GM12891 (cell line): Measurements from ENCODE around the gene UPB1.

ENCODE experiments used
- POLR2A ChIP-seq: IDR thresholded peaks from 2 replicates; pipeline ENCODE4 v1.6.1; 2011; ENCODE audit warnings: low read depth, low read length, control low read depth
- POLR2AphosphoS5 ChIP-seq: IDR thresholded peaks from 2 replicates; pipeline ENCODE4 v1.6.1; 2011; ENCODE audit warnings: low read depth, low read length, control low read depth
- POU2F2 ChIP-seq: IDR thresholded peaks from 2 replicates; pipeline ENCODE4 v1.6.1; 2011; ENCODE audit warnings: low read depth, mild to moderate bottlenecking, control low read depth, low read length, moderate library complexity
- SPI1 ChIP-seq: IDR thresholded peaks from 2 replicates; pipeline ENCODE4 v1.6.1; 2011; ENCODE audit warnings: low read depth, low read length, control low read depth

GRCh38 chr22:24518228-24518627 lies 23.1 kb downstream of the UPB1 start:
- no peak for TF ChIP-seq POLR2A
- no peak for TF ChIP-seq POLR2AphosphoS5
- no peak for TF ChIP-seq SPI1
- TF ChIP-seq POU2F2: no peak
